NCI-H1417 treated with DMSO at 0.1 percent for 48 hours (cell line): Measurements from ENCODE around the gene ARL2BP.

Experiments used
- DNase-seq: peaks from one replicate; lab custom pipeline; 2025; lab: John Stamatoyannopoulos, UW

ARL2BP gene

GRCh38 chr16:57283214-57283958 lies 38.3 kb downstream of the ARL2BP start:
- DNase-seq = no peak

- no peak for DNase-seq
Measured at GRCh38 chr16:57283959-57284208, 38.8 kb downstream of the ARL2BP start.

GRCh38 chr16:57284209-57284951 lies 39.3 kb downstream of the ARL2BP start, which contains the start of gene PLLP:
TSS of gene PLLP (minus strand) at chr16:57284672. CDS start at chr16:57284540, 132 bp downstream.
- DNase-seq = no peak

- DNase-seq = no peak
Measured at GRCh38 chr16:57284952-57285363, 39.9 kb downstream of the ARL2BP start.

- no peak for DNase-seq
Measured at GRCh38 chr16:57285379-57285778, 40.3 kb downstream of the ARL2BP start.

- no peak for DNase-seq
Measured at GRCh38 chr16:57289391-57290257, 44.6 kb downstream of the ARL2BP start.

- DNase-seq = no peak
Measured at GRCh38 chr16:57297856-57298255, 52.8 kb downstream of the ARL2BP start.

GRCh38 chr16:57299009-57299718 lies 54.1 kb downstream of the ARL2BP start:
- no peak for DNase-seq

- peak; percentile 80 for DNase-seq
Measured at GRCh38 chr16:57299719-57300386, 54.8 kb downstream of the ARL2BP start.

GRCh38 chr16:57300387-57301125 lies 55.5 kb downstream of the ARL2BP start:
- DNase-seq = peak; percentile 93

GRCh38 chr16:57301126-57301817 lies 56.2 kb downstream of the ARL2BP start:
- DNase-seq = no peak
